Neural cell (in vitro differentiated cells): ENCODE data around the gene CTDSPL. TPM values are rescaled to one million over a fixed set of nuclear protein-coding genes. Genes with fewer than 3 reads are reported as not detected.

Experiments used
- H2AFZ ChIP-seq: fragments of 200-600, 300-800 bp; sonication (generic), shearing (Covaris generic); 2 replicates; pipeline ENCODE4 v1.6.0; 2014; ENCODE audit warnings: low read depth, mild to moderate bottlenecking, antibody characterized with exemption, low read length, moderate library complexity
- H3F3A ChIP-seq: fragments of 200-600 bp; shearing (Covaris generic); 2 replicates; pipeline ENCODE4 v1.6.1; 2016; ENCODE audit warnings: mild to moderate bottlenecking, moderate library complexity, mixed read lengths, antibody characterized with exemption, low read length; ENCODE audit not compliant: insufficient read depth, poor library complexity, severe bottlenecking
- H3K27ac ChIP-seq: fragments of 200-600, 300-800 bp; sonication (generic), shearing (Covaris generic); 2 replicates; pipeline ENCODE4 v1.5.1; 2014; ENCODE audit warnings: mild to moderate bottlenecking, low read length, moderate library complexity
- H3K27me3 ChIP-seq: fragments of 300-800, 200-600 bp; sonication (generic), shearing (Covaris generic); 2 replicates; pipeline ENCODE4 v1.6.0; 2014; ENCODE audit warnings: mild to moderate bottlenecking, low read depth, low read length, moderate library complexity; ENCODE audit not compliant: insufficient read depth
- H3K36me3 ChIP-seq: fragments of 300-800, 200-600 bp; sonication (generic), shearing (Covaris generic); 2 replicates; pipeline ENCODE4 v1.5.1; 2014; ENCODE audit warnings: mild to moderate bottlenecking, antibody characterized with exemption, low read length, moderate library complexity; ENCODE audit not compliant: insufficient read depth
- H3K4me2 ChIP-seq: fragments of 300-800, 200-600 bp; sonication (generic), shearing (Covaris generic); 2 replicates; pipeline ENCODE4 v1.6.0; 2014; ENCODE audit warnings: mild to moderate bottlenecking, low read length
- H3K4me3 ChIP-seq: fragments of 300-800, 200-600 bp; sonication (generic), shearing (Covaris generic); 2 replicates; pipeline ENCODE4 v1.5.1; 2014; ENCODE audit warnings: mild to moderate bottlenecking, low read length, moderate library complexity
- H3K79me2 ChIP-seq: fragments of 200-600 bp; shearing (Covaris generic); replicated peaks from 2 replicates; pipeline ENCODE4 v1.6.0; 2014; ENCODE audit warnings: mild to moderate bottlenecking, low read length, moderate library complexity; ENCODE audit not compliant: insufficient read depth
- H3K9ac ChIP-seq: fragments of 300-800, 200-600 bp; sonication (generic), shearing (Covaris generic); 2 replicates; pipeline ENCODE4 v1.6.1; 2016; ENCODE audit warnings: mild to moderate bottlenecking, low read length, mixed read lengths
- H3K9me2 ChIP-seq: fragments of 200-600 bp; shearing (Covaris generic); 2 replicates; pipeline ENCODE4 v1.6.1; 2016; ENCODE audit warnings: mild to moderate bottlenecking, low read length, mixed read lengths; ENCODE audit not compliant: insufficient read depth
- H3K9me3 ChIP-seq: fragments of 200-600, 300-800 bp; sonication (generic), shearing (Covaris generic); 2 replicates; pipeline ENCODE4 v1.6.1; 2016; ENCODE audit warnings: mild to moderate bottlenecking, mixed run types, low read length, moderate library complexity, mixed read lengths
- H4K20me1 ChIP-seq: fragments of 200-600 bp; shearing (Covaris generic); 2 replicates; pipeline ENCODE4 v1.6.1; 2016; ENCODE audit warnings: mild to moderate bottlenecking, mixed run types; ENCODE audit not compliant: insufficient read depth
- EP300 ChIP-seq: fragments of 450-650 bp; conservative IDR thresholded peaks from 2 replicates; pipeline ENCODE4 v1.6.1; 2014; ENCODE audit warnings: antibody characterized with exemption, mild to moderate bottlenecking, moderate library complexity; ENCODE audit not compliant: poor library complexity, severe bottlenecking
- EZH2 ChIP-seq: fragments of 200-600, 300-800 bp; shearing (Covaris generic), sonication (generic); IDR thresholded peaks from 2 replicates; pipeline ENCODE4 v1.6.1; 2014; ENCODE audit warnings: antibody characterized with exemption, low read length, borderline replicate concordance, mild to moderate bottlenecking; ENCODE audit not compliant: insufficient read depth, poor library complexity, severe bottlenecking
- MXI1 ChIP-seq: fragments of 450-650 bp; conservative IDR thresholded peaks from 2 replicates; pipeline ENCODE4 v1.6.1; 2014; ENCODE audit warnings: antibody characterized with exemption, mild to moderate bottlenecking; ENCODE audit not compliant: poor library complexity, severe bottlenecking
- POLR2AphosphoS5 ChIP-seq: IDR thresholded peaks from 2 replicates; pipeline ENCODE4 v1.6.1; 2012
- RAD21 ChIP-seq: fragments of 450-650 bp; conservative IDR thresholded peaks from 2 replicates; pipeline ENCODE4 v1.6.1; 2014; ENCODE audit warnings: antibody characterized with exemption, mild to moderate bottlenecking, moderate library complexity
- SMC3 ChIP-seq: fragments of 450-650 bp; conservative IDR thresholded peaks from 2 replicates; pipeline ENCODE4 v1.6.1; 2014; ENCODE audit warnings: antibody characterized with exemption, mild to moderate bottlenecking, moderate library complexity; ENCODE audit not compliant: poor library complexity
- TAF1 ChIP-seq: IDR thresholded peaks from 2 replicates; pipeline ENCODE4 v1.6.1; 2012; ENCODE audit warnings: low read depth
- polyA plus RNA-seq: library from polyadenylated mRNA; depleted of rRNA; stranded (reverse); fragments of >200 nt; gene quantifications from 2 replicates; pipeline ENCODE4 v1.2.3, GENCODE V29; 2014
- TF ChIP-seq, protein P1 (sequence below): fragments of 450-650 bp; IDR thresholded peaks from 2 replicates; pipeline ENCODE4 v1.5.1; 2014; ENCODE audit warnings: antibody characterized with exemption, mild to moderate bottlenecking, moderate library complexity; ENCODE audit not compliant: poor library complexity, severe bottlenecking
- TF ChIP-seq, protein P2 (sequence below): IDR thresholded peaks from 2 replicates; pipeline ENCODE4 v1.6.1; 2012; ENCODE audit warnings: borderline replicate concordance

CTDSPL gene
- polyA plus RNA-seq, 1 donor from 2014 or later: 17.0 TPM

DNA sequence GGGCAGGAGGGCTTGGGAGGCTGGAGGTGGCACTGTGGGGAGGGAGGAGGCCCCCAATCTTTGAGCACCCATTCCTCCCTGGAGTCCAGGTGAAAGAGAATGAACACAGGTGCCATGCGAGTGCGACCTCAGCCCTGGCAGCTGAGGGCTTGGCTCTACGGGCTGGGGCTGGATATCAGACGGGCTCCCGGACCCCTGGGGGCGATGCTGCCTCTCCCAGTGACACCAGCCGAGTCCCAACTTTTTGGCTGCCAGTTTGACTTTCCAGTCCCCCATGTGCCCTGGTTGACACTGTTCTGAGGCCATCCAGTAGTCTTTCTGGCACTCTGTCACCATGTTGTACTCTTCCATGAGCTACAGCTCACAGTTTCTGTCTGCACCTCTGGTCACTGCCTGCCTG is 130.1 kb downstream of the CTDSPL start:
- Histone ChIP-seq H3K36me3 (no peaks in the 10 kb centered on the region), H3K9me2 (no peaks in the 10 kb centered on the region), H3K27me3 (no peaks in the 10 kb centered on the region), H3K4me2 (no peak overlapping the region), H3K9me3 (no peaks in the 10 kb centered on the region), H3F3A (no peaks in the 10 kb centered on the region), H2AFZ (no peak overlapping the region), H3K4me3 (no peak overlapping the region), H3K79me2 (no peaks in the 10 kb centered on the region), H4K20me1 (no peaks in the 10 kb centered on the region), H3K27ac (no peak overlapping the region), H3K9ac (no peak overlapping the region)
- TF ChIP-seq SMC3 (no peak), MXI1 (no peak), RAD21 (no peak), EZH2 (no peak), EP300 (no peak), TAF1 (no peak), POLR2AphosphoS5 (no peak)
- TF ChIP-seq, protein P1, sequence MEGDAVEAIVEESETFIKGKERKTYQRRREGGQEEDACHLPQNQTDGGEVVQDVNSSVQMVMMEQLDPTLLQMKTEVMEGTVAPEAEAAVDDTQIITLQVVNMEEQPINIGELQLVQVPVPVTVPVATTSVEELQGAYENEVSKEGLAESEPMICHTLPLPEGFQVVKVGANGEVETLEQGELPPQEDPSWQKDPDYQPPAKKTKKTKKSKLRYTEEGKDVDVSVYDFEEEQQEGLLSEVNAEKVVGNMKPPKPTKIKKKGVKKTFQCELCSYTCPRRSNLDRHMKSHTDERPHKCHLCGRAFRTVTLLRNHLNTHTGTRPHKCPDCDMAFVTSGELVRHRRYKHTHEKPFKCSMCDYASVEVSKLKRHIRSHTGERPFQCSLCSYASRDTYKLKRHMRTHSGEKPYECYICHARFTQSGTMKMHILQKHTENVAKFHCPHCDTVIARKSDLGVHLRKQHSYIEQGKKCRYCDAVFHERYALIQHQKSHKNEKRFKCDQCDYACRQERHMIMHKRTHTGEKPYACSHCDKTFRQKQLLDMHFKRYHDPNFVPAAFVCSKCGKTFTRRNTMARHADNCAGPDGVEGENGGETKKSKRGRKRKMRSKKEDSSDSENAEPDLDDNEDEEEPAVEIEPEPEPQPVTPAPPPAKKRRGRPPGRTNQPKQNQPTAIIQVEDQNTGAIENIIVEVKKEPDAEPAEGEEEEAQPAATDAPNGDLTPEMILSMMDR: no peak
- TF ChIP-seq, protein P2, sequence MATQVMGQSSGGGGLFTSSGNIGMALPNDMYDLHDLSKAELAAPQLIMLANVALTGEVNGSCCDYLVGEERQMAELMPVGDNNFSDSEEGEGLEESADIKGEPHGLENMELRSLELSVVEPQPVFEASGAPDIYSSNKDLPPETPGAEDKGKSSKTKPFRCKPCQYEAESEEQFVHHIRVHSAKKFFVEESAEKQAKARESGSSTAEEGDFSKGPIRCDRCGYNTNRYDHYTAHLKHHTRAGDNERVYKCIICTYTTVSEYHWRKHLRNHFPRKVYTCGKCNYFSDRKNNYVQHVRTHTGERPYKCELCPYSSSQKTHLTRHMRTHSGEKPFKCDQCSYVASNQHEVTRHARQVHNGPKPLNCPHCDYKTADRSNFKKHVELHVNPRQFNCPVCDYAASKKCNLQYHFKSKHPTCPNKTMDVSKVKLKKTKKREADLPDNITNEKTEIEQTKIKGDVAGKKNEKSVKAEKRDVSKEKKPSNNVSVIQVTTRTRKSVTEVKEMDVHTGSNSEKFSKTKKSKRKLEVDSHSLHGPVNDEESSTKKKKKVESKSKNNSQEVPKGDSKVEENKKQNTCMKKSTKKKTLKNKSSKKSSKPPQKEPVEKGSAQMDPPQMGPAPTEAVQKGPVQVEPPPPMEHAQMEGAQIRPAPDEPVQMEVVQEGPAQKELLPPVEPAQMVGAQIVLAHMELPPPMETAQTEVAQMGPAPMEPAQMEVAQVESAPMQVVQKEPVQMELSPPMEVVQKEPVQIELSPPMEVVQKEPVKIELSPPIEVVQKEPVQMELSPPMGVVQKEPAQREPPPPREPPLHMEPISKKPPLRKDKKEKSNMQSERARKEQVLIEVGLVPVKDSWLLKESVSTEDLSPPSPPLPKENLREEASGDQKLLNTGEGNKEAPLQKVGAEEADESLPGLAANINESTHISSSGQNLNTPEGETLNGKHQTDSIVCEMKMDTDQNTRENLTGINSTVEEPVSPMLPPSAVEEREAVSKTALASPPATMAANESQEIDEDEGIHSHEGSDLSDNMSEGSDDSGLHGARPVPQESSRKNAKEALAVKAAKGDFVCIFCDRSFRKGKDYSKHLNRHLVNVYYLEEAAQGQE: no peak

DNA sequence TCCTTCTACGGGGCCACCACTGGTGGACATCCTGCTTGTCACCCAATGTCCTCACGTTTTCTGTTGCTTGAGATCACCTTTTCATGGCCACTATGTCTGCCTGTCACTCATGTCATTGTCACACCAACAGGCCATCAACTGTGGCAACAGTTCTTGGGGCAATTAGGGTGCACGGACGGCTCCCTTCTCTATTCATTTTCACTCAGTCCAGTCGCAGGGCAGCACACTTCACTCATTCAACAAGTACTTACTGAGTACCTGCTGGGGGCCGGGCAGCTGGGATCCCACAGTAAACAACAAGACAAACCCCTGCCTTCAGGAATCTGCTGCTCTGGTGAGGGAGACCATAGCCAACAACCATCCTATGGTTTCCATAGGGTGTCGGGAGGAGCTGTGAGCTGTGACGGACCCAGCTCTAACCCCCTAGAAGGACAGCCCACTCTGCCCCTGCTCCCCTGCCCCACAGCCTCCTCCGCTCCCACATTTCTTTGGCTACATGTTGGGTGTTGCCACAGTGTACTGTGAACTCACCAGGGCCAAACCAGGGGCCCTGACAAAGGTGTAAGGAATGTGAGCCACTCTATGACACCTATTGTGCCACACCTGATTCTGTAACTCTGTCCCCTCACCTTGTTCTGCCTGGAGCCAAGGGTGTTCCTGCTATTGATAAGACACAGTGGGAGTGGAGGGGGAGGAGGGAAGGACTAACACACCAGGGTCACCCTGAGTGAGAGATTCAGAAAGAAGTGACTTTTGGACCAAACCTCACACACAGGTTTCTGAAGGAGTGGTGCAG is 130.8 kb downstream of the CTDSPL start:
- H3K4me3 ChIP-seq: no peak overlapping the region
- H3F3A ChIP-seq: no peaks in the 10 kb centered on the region
- H3K9me2 ChIP-seq: no peaks in the 10 kb centered on the region
- H3K9me3 ChIP-seq: no peaks in the 10 kb centered on the region
- H3K27me3 ChIP-seq: no peaks in the 10 kb centered on the region
- H3K4me2 ChIP-seq: no peak overlapping the region
- no peak overlapping the region for H2AFZ ChIP-seq
- H4K20me1 ChIP-seq: no peaks in the 10 kb centered on the region
- H3K36me3 ChIP-seq: no peaks in the 10 kb centered on the region
- no peak overlapping the region for H3K27ac ChIP-seq
- no peak overlapping the region for H3K9ac ChIP-seq
- TF ChIP-seq POLR2AphosphoS5 (no peak), EP300 (no peak), EZH2 (no peak), TAF1 (no peak), MXI1 (no peak), SMC3 (no peak), RAD21 (no peak)
- TF ChIP-seq, protein P2: no peak
- TF ChIP-seq, protein P1: no peak
- no peaks in the 10 kb centered on the region for H3K79me2 ChIP-seq
